KMS-11 (cell line): ENCODE data around the gene CX3CR1.

ENCODE experiments used
- H2AFZ ChIP-seq: fragments of 200-600 bp; sonication (generic); 2 replicates; pipeline ENCODE4 v1.6.1; 2016; ENCODE audit warnings: antibody characterized with exemption, mixed run types, low read depth
- H3K27ac ChIP-seq: fragments of 200-600 bp; sonication (generic); 2 replicates; pipeline ENCODE4 v1.6.1; 2016; ENCODE audit warnings: mild to moderate bottlenecking, mixed run types
- H3K27me3 ChIP-seq: fragments of 200-600 bp; sonication (generic); 2 replicates; pipeline ENCODE4 v1.6.1; 2017; ENCODE audit warnings: mild to moderate bottlenecking, low read depth, mixed run types, moderate library complexity; ENCODE audit not compliant: insufficient read depth
- H3K36me3 ChIP-seq: fragments of 200-600 bp; sonication (generic); 2 replicates; pipeline ENCODE4 v1.6.1; 2017; ENCODE audit warnings: mild to moderate bottlenecking, mixed run types; ENCODE audit not compliant: insufficient read depth
- H3K4me1 ChIP-seq: fragments of 200-600 bp; sonication (generic); 2 replicates; pipeline ENCODE4 v1.6.1; 2016; ENCODE audit warnings: mild to moderate bottlenecking, low read depth, mixed run types; ENCODE audit not compliant: poor library complexity, severe bottlenecking
- H3K4me2 ChIP-seq: fragments of 200-600 bp; sonication (generic); 2 replicates; pipeline ENCODE4 v1.7.0; 2016; ENCODE audit warnings: mild to moderate bottlenecking, mixed run types
- H3K4me3 ChIP-seq: fragments of 200-600 bp; sonication (generic); IDR thresholded peaks from 2 replicates; pipeline ENCODE4 v1.6.1; 2017; ENCODE audit warnings: low read depth, low read length, mixed read lengths; ENCODE audit not compliant: insufficient read depth
- H3K79me2 ChIP-seq: fragments of 200-600 bp; sonication (generic); 2 replicates; pipeline ENCODE4 v1.6.1; 2016; ENCODE audit warnings: low read depth, mixed run types; ENCODE audit not compliant: insufficient read depth
- H3K9ac ChIP-seq: fragments of 200-600 bp; sonication (generic); 2 replicates; pipeline ENCODE4 v1.6.1; 2016; ENCODE audit warnings: mild to moderate bottlenecking, mixed run types
- H4K20me1 ChIP-seq: fragments of 200-600 bp; sonication (generic); 2 replicates; pipeline ENCODE4 v1.6.1; 2016; ENCODE audit warnings: mild to moderate bottlenecking, mixed run types; ENCODE audit not compliant: insufficient read depth
- CTCF ChIP-seq: fragments of 200-600 bp; sonication (generic); conservative IDR thresholded peaks from 2 replicates; pipeline ENCODE4 v1.6.1; 2017; ENCODE audit warnings: low read depth, mild to moderate bottlenecking, antibody characterized with exemption, low read length, moderate library complexity, mixed read lengths

CX3CR1 gene

DNA sequence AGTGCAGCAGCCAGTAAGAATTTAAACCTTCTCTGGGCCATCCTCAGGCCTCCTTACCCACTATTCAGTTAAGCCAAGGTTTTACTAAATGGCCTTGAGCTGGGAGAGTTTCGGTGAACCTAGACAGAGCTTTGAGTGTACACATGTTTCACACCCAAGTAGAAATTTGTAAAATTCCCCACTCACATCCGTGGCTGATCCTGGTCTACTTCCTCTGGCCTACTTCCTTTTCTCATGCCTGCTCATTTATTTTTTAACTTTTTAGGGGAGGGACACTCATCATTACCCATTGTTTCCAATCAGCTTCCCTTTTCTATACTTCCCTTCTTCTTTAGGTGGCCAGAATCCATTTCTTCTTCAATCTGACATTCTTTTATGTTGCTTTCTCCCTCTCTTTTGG is 7.6 kb downstream of the CX3CR1 start:
- Histone ChIP-seq H3K27ac (no peak overlapping the region), H3K27me3 (no peaks in the 10 kb centered on the region), H3K4me3 (no peak overlapping the region), H2AFZ (no peak overlapping the region), H3K4me1 (peaks cover 14% of the 10 kb centered on the region), H3K4me2 (no peak overlapping the region), H3K36me3 (no peaks in the 10 kb centered on the region), H3K79me2 (no peaks in the 10 kb centered on the region), H4K20me1 (no peaks in the 10 kb centered on the region), H3K9ac (no peak overlapping the region)
- TF ChIP-seq CTCF, result no peak

DNA sequence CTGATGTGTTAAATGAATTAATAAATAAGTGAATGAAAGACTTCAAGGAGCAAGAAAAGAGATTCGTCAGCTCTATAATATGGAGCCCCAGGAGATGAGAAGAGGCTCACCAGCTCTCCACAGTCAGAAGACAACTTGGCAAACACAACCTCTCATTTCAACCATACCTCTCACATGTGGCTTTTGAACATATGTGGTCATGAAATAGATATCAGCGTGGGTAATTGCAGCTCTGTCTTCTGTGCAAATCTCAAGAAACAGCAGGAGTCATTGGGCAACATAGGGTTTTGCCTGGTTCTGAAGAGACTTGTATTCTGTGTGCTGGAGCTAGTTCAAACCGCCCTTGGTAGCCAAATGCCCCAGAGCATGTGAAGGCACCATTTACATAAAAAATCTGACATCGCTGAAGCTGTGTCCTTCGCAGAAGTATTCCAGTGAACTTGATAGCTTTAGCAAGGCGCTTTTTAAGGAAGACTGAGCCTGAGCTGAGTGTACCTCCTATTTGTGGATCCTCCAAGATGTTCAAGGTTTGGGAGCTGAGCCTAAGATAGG is 8.4 kb downstream of the CX3CR1 start:
- Histone ChIP-seq H2AFZ (no peak overlapping the region), H3K27me3 (no peaks in the 10 kb centered on the region), H3K4me2 (no peak overlapping the region), H3K4me1 (peaks cover 16% of the 10 kb centered on the region), H3K4me3 (no peak overlapping the region), H4K20me1 (no peaks in the 10 kb centered on the region), H3K9ac (no peak overlapping the region), H3K79me2 (no peaks in the 10 kb centered on the region), H3K36me3 (no peaks in the 10 kb centered on the region), H3K27ac (no peak overlapping the region)
- TF ChIP-seq CTCF, result no peak

DNA sequence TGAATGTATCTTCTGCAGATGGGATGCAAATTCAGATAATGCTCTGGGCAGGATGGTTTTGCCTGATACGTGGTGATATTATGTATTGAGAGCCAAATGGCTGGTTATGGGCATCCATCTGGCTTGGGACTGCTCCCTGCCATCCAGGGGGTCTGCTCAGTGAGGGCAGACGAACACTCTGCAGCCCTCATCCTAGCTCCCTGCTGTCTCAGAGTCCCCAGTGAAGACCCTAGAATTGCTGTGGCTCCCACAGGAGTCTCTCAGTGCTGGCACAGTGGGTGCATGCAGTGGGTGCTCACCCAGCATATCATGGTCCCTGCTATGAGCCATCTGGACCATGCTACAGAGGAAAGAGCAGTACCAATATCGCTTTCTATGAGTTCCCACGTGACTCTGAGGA is 10.3 kb downstream of the CX3CR1 start:
- no peak overlapping the region for H3K4me2 ChIP-seq
- no peak for TF ChIP-seq CTCF
- H3K4me1 ChIP-seq, result peaks cover 16% of the 10 kb centered on the region

GRCh38 chr3:39268549-39268900 is 11.3 kb downstream of the CX3CR1 start:
- no peak overlapping the region for H3K4me2 ChIP-seq
- no peak overlapping the region for H3K27ac ChIP-seq
- H3K4me1 ChIP-seq, result peaks cover 16% of the 10 kb centered on the region
- H3K9ac ChIP-seq, result no peak overlapping the region
- no peaks in the 10 kb centered on the region for H3K79me2 ChIP-seq
- no peaks in the 10 kb centered on the region for H4K20me1 ChIP-seq
- no peaks in the 10 kb centered on the region for H3K27me3 ChIP-seq
- H3K4me3 ChIP-seq, result no peak overlapping the region
- TF ChIP-seq CTCF, result no peak
- no peak overlapping the region; the same call in 1 of the 2 replicates for H2AFZ ChIP-seq
- H3K36me3 ChIP-seq, result no peaks in the 10 kb centered on the region

More for the DNA sequence above, 10.3 kb downstream of the CX3CR1 start:
- Histone ChIP-seq H3K27ac (no peak overlapping the region), H3K27me3 (no peaks in the 10 kb centered on the region), H3K79me2 (no peaks in the 10 kb centered on the region), H3K36me3 (no peaks in the 10 kb centered on the region), H3K9ac (no peak overlapping the region), H3K4me3 (no peak overlapping the region), H4K20me1 (no peaks in the 10 kb centered on the region), H2AFZ (no peak overlapping the region)
